22Rv1 (cell line): ENCODE data around the gene HSPA12A.

Experiments used
- ZFX ChIP-seq: fragments of 450-650 bp; IDR thresholded peaks from 2 replicates; pipeline ENCODE4 v1.6.1; 2017; ENCODE audit warnings: antibody characterized with exemption, borderline replicate concordance
- TF ChIP-seq, protein P1 (sequence below): fragments of 450-650 bp; IDR thresholded peaks from 2 replicates; pipeline ENCODE4 v1.5.1; 2017; ENCODE audit warnings: mild to moderate bottlenecking

DNA sequence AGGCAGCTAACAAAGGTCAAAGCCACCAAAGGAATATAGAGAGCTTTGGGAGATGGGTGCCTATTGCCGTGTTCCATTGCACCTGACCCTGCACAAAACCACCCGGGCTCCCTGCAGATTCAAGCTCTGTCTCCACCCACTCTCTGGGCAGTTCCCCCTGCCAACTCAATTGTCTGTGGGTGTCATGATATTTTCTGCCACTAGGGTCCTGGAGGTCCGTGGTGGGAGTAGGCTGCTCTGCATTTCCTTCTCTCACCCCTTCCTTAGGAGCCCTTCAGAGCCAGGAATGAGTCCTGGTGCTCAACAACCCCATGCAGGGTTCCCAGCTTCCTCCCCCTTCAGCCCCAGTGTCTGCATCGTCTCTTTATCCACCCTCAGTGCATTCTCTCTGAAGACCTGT is 87.5 kb downstream of the HSPA12A start:
- TF ChIP-seq, protein P1, sequence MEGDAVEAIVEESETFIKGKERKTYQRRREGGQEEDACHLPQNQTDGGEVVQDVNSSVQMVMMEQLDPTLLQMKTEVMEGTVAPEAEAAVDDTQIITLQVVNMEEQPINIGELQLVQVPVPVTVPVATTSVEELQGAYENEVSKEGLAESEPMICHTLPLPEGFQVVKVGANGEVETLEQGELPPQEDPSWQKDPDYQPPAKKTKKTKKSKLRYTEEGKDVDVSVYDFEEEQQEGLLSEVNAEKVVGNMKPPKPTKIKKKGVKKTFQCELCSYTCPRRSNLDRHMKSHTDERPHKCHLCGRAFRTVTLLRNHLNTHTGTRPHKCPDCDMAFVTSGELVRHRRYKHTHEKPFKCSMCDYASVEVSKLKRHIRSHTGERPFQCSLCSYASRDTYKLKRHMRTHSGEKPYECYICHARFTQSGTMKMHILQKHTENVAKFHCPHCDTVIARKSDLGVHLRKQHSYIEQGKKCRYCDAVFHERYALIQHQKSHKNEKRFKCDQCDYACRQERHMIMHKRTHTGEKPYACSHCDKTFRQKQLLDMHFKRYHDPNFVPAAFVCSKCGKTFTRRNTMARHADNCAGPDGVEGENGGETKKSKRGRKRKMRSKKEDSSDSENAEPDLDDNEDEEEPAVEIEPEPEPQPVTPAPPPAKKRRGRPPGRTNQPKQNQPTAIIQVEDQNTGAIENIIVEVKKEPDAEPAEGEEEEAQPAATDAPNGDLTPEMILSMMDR = peak; percentile 41
- TF ChIP-seq ZFX = no peak
